ENCODE measurements around the gene SURF2.

GRCh38 chr9:133357656-133358055 lies 1.3 kb downstream of the SURF2 start:
- no peak for TF ChIP-seq CTCF (conservative IDR thresholded peaks at IDR 0.05; ENCODE audit: low read length)
- no peak for TF ChIP-seq EZH2phosphoT487 (IDR thresholded peaks at IDR 0.05; ENCODE audit: borderline replicate concordance, low read depth, low read length)
